LNCaP clone FGC (cell line): ENCODE results near the gene CACNA1C.

ENCODE experiments used
- DNase-seq: peaks from one replicate; pipeline ENCODE4 v3.0.0-alpha.2; 2011; ENCODE audit warnings: low read depth
- H3K4me3 ChIP-seq: 2 replicates; pipeline ENCODE4 v1.5.1; 2011; ENCODE audit warnings: mild to moderate bottlenecking, low read depth, low read length, control low read depth
- TF ChIP-seq, protein P1 (sequence below): IDR thresholded peaks from 2 replicates; pipeline ENCODE4 v1.5.1; 2012; ENCODE audit warnings: mild to moderate bottlenecking; ENCODE audit not compliant: control insufficient read depth, insufficient read depth; ENCODE audit errors: extremely low read depth

The CACNA1C gene

DNA sequence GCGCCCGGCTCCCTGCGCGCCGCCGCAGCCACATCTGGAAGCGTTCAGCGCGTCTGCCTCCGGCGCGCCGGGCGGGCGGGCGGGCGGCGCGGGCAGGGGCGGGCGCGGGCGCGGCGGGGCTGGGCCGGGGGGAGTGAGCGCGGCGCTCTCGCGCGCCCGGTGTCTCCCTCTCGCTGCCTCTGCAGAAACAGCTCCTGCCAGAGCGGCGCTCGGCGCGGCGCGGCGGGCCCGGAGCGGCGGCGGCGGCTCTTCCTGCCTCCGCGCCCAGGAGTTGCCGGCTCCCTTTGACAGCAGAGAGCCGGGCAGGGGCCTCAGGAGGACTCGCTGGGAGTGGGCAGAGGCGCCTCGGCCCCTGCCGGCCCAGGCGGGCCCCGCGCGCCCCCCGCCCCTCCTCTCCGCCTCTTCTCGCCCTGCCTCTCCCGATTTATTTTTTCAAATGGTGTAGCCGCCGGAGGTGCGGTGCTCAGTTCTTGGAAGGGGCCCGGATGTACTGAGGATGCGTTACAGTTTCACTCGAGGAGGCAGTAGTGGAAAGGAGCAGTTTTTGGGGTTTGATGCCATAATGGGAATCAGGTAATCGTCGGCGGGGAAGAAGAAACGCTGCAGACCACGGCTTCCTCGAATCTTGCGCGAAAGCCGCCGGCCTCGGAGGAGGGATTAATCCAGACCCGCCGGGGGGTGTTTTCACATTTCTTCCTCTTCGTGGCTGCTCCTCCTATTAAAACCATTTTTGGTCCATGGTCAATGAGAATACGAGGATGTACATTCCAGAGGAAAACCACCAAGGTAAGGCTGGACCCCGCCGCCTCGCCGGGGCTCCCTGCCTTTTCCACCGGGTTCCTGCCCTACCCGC is at the start of gene CACNA1C:
TSS of gene CACNA1C (plus strand) at position 162 of the 853 bp plus-strand sequence. CDS start at position 738, 576 bp downstream.
- H3K4me3 ChIP-seq, result peak within 1 kb of the TSS; percentile 41
- DNase-seq, result no peak
- TF ChIP-seq, protein P1, sequence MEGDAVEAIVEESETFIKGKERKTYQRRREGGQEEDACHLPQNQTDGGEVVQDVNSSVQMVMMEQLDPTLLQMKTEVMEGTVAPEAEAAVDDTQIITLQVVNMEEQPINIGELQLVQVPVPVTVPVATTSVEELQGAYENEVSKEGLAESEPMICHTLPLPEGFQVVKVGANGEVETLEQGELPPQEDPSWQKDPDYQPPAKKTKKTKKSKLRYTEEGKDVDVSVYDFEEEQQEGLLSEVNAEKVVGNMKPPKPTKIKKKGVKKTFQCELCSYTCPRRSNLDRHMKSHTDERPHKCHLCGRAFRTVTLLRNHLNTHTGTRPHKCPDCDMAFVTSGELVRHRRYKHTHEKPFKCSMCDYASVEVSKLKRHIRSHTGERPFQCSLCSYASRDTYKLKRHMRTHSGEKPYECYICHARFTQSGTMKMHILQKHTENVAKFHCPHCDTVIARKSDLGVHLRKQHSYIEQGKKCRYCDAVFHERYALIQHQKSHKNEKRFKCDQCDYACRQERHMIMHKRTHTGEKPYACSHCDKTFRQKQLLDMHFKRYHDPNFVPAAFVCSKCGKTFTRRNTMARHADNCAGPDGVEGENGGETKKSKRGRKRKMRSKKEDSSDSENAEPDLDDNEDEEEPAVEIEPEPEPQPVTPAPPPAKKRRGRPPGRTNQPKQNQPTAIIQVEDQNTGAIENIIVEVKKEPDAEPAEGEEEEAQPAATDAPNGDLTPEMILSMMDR, result peak; percentile 55

DNA sequence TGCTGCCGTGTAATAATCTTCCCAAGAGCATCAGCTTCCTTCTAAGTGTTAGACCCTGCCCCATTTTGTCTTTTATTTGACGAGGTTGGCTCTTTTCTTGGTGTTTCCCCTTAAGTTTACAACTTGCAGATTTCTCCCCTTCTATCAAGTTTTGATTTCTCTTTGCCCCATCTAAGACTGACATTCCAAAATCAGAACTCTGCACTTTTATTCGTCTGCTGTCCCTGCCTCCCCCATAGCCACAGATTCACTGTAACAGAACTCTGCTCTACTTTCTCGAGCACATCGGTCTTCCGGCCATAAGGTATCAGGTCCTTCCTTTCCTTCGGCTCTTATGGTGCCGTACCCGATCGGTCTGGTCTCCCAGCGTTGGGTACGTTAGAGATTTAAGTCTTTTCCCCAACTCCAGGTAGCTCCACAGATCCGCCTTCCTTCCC is 49.1 kb upstream of the CACNA1C start:
- TF ChIP-seq, protein P1, result no peak
- peak overlapping the region; percentile 97 for H3K4me3 ChIP-seq
- DNase-seq, result no peak

DNA sequence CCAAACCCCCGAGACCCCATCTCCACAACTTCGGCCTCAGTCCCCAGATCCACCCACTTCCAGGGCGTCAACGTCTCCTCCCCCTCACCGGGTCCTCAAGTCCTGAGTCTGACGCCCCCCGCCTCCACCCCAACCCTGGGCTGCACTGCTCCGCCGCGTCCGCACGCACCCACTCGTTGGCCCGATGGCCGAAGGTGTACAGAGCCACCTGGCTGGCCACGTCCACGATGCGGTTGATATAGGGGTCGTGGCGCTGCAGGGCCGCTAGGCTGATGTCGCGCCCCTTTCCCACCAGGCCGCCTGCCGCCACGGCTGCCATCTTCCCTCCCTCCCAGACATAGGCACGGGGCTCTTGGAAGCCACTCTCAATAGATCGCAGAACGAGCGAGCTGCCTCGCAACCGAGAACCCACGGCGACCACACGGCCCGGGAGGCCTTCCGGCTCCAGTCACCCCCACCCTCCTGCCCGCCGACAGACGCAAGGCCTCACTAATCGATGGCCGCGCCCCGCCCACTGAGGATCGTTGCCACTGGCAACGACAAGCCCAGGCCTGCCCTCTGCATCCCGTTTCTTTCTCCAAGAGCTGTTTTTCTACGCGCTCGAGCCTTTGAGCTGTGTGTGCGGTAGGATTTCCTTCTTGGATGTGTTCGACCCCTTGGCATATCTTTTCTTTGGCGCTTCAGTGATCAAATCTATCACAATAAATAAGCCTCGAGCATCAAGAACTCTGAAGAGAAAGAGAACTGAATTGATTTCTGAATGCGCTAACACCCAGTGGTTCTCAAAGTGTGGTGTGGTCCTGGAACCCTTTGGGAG is 48.5 kb upstream of the CACNA1C start, which contains the start of gene DCP1B:
TSS of gene DCP1B (minus strand) at position 345 of the 817 bp plus-strand sequence. CDS start at position 319, 26 bp downstream.
- H3K4me3 ChIP-seq, result peak within 1 kb of the TSS; percentile 97
- DNase-seq, result peak; percentile 95
- TF ChIP-seq, protein P1, result no peak

DNA sequence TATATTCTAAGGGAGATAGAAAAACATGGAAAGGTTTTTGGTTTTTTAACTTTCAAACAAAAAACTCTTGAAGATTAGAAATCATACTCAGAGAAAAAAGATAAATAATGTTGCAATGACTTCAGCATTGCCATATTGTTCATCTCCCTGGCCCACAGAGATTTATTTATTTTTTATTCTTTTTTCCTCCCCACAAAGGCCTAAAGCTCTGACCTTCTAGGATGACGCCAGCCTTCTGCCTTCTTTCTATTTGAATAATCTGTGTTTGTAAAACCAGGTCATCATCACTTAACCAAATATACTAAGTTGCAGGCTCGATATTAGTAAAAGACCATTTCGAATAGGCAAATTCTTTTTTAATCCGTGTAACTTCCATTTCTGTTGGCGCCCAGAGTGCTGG is 44.1 kb upstream of the CACNA1C start:
- no peak overlapping the region for H3K4me3 ChIP-seq
- no peak for DNase-seq
- TF ChIP-seq, protein P1, result no peak

DNA sequence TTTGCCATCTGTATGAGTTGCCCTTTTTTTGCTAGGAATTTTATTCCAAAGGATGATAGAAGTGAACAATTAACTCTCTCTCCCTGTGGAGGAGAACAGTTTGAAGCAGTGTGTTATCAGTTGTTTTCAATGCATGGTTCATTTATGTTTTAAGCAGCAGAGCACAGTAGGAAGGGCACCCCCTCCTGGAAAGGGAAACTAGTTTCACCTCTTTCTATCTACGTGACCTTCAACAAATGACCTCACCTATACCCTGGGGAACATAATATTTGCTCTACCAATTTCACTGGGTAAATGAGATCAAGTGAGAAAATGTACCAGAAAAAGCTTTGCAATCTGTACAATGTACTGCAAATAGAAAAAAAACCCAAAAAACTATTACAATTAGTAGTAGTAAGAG is 43.2 kb upstream of the CACNA1C start:
- no peak overlapping the region for H3K4me3 ChIP-seq
- DNase-seq, result no peak
- TF ChIP-seq, protein P1, result 0 out of 2 replicates have a peak, but pooled peaks have one; percentile 19

DNA sequence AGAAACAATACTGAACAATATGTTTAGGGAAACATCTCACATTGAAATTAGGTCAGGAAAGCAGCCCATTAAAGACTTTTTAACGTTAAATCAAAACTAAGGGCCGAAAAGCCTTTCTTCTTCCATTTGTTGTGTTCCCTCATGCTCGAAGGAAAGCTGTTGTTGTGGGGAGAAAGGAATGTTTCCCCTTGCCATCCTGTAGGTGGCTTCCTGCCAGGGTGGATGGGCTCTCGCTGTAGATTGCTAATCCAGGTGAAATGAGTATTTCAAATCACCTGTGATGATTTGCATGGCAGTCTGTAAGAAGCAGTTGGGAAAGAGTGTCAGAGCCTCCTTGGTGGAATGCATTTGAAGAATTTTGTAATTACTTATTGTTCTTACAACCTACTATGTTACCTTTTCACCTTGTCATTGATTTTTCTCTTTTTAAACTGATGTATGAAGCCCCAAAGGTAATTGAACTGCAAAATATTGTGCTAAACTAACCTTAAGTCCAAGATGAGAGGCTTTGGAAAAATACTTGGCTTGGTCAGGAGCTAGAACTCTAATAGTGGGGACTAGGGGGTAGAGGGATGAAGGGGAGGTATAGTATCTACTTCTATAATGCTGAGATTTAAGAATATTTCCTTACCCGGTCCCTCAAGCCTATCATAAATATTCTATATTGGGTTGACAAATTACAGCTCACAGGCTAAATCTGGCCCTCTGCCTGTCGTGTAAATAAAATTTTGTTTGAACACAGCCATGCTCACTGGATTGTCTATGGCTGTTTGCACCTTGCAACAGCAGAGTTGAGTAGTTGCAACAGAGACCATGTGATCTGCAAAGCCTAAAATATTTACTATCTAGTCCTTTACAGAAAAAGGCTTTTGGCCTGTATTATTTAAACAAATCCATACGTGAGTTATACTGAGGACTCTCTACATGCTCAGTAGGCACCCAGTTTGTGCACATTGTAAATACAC is 40.9 kb upstream of the CACNA1C start:
- TF ChIP-seq, protein P1, result no peak
- no peak overlapping the region for H3K4me3 ChIP-seq
- peak; percentile 77 for DNase-seq
